ENCODE data around the gene TRIM33.

DNA sequence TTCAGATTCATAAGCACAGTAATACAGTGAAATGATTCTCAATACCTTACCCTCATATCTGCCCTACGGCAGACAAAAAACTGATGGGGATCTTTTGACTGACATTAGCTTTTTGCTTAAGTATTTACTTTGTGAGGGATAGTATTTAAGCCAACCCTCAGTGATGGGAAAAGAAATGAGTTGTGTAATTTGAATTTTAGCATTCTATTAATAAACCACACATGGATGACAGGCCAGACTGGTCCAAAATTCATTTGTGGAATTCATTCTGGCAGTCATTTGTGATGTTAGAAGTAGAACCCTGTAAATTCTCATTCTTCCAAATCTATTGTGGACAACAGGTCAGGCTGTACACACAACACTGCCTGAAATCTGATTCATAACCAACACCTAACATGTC, 14.9 kb downstream of the TRIM33 start:
- no peak for TF ChIP-seq CTCF (conservative IDR thresholded peaks at IDR 0.05; ENCODE audit: low read depth in 2 of 2)
- TF ChIP-seq JUNB (IDR thresholded peaks at IDR 0.05; ENCODE audit: unreplicated experiment), result no peak
- TF ChIP-seq, protein P1, sequence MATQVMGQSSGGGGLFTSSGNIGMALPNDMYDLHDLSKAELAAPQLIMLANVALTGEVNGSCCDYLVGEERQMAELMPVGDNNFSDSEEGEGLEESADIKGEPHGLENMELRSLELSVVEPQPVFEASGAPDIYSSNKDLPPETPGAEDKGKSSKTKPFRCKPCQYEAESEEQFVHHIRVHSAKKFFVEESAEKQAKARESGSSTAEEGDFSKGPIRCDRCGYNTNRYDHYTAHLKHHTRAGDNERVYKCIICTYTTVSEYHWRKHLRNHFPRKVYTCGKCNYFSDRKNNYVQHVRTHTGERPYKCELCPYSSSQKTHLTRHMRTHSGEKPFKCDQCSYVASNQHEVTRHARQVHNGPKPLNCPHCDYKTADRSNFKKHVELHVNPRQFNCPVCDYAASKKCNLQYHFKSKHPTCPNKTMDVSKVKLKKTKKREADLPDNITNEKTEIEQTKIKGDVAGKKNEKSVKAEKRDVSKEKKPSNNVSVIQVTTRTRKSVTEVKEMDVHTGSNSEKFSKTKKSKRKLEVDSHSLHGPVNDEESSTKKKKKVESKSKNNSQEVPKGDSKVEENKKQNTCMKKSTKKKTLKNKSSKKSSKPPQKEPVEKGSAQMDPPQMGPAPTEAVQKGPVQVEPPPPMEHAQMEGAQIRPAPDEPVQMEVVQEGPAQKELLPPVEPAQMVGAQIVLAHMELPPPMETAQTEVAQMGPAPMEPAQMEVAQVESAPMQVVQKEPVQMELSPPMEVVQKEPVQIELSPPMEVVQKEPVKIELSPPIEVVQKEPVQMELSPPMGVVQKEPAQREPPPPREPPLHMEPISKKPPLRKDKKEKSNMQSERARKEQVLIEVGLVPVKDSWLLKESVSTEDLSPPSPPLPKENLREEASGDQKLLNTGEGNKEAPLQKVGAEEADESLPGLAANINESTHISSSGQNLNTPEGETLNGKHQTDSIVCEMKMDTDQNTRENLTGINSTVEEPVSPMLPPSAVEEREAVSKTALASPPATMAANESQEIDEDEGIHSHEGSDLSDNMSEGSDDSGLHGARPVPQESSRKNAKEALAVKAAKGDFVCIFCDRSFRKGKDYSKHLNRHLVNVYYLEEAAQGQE (IDR thresholded peaks at IDR 0.05; ENCODE audit: unreplicated experiment), result no peak
- TF ChIP-seq POLR2AphosphoS5 (IDR thresholded peaks at IDR 0.05; ENCODE audit: low read depth), result no peak

All from GM23338 (cell line).